HG03135 (cell line): ENCODE measurements around the gene NEK7.

Experiments used
- ATAC-seq: cut with Tn5 transposase; IDR thresholded peaks from one replicate; pipeline ENCODE4 v1.9.1; 2021; ENCODE audit warnings: mild to moderate bottlenecking, moderate library complexity; ENCODE audit not compliant: unreplicated experiment

The NEK7 gene

GRCh38 chr1:198246337-198246736 lies 89.5 kb downstream of the NEK7 start:
- ATAC-seq, result no peak

- peak; percentile 73 for ATAC-seq
These were observed 96.5 kb downstream of the NEK7 start for GRCh38 chr1:198253259-198253658.

DNA sequence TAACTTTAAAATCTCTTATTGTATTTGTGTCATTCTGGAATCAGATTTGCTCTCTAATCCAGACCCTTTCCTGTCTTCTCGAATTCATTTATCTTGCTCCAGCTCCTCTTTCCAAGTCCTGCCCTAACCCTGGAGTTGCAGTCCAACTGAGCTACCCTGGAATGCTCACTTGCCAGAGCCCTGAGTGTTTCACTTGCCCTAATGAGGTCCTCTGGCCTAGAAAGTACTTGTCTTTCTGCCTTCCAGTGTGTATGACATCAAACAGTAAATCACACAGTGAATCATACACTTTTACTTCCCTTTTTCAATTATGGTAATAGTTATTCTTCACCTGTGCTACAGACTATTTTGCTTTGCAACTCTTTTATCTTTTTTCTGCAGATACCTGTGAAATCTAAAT lies 96.9 kb downstream of the NEK7 start:
- ATAC-seq, result peak; percentile 97

GRCh38 chr1:198254521-198254920 lies 97.7 kb downstream of the NEK7 start:
- no peak for ATAC-seq

DNA sequence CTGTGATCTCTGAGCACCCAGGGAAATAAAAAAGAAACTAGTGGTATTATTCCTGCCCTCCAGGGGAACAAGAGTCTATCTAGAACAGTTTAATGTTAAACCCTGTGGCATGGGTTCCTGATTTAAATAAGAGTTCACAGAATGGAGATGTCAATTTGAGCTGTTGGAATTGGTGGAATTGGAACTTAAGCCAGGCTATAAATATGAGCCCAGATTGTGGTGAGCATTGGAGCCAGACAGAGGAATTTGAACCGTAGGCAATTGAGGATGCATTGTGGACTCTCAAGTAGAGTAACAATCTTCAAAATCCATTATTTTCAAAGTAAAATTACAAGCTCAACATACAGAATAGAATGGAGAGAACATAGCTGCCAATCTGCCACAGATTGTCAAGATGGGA lies 98.2 kb downstream of the NEK7 start:
- ATAC-seq, result no peak

DNA sequence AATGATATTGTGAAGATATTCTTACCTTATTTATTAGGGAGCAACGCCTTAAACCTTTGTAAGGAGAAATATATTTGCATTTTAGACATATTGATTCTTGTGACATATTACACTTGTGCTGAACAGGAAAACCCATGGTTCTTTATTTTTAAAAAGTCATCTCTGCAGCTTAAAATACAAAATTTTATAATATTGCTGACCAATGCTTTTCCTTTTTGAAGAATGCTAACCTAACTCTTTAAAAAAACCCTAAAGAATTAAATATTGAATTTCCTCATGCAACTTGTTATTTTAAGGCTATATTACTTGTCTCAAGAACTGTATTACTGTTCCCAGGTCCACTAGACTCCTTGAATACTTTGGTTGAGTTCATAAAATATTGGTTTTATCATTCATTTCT lies 99.0 kb downstream of the NEK7 start:
- no peak for ATAC-seq

- ATAC-seq, result no peak
These were observed 101.7 kb downstream of the NEK7 start for GRCh38 chr1:198258491-198258890.

- ATAC-seq, result no peak
These were observed 102.7 kb downstream of the NEK7 start for GRCh38 chr1:198259333-198260074.

DNA sequence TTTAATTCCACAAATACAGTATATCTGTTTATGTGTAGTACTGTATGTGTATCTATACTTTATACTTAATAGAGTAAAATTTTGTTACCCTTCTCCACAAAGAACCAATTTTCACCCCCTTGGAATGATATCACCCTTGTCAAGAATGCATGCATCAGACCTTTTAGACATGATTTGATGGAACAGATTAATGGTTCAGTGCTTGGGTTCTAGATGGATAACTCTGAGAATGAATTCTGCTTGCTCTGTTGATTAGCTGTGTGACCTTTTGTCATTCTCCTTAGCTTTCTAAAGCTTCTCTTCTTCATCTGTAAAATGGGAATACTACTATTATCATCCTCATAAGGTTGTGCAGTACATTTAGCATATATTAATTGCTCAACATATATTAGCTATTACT lies 105.1 kb downstream of the NEK7 start:
- ATAC-seq, result no peak

- no peak for ATAC-seq
These were observed 106.4 kb downstream of the NEK7 start for GRCh38 chr1:198263186-198263585.

- ATAC-seq, result no peak
These were observed 107.5 kb downstream of the NEK7 start for GRCh38 chr1:198264282-198264681.

DNA sequence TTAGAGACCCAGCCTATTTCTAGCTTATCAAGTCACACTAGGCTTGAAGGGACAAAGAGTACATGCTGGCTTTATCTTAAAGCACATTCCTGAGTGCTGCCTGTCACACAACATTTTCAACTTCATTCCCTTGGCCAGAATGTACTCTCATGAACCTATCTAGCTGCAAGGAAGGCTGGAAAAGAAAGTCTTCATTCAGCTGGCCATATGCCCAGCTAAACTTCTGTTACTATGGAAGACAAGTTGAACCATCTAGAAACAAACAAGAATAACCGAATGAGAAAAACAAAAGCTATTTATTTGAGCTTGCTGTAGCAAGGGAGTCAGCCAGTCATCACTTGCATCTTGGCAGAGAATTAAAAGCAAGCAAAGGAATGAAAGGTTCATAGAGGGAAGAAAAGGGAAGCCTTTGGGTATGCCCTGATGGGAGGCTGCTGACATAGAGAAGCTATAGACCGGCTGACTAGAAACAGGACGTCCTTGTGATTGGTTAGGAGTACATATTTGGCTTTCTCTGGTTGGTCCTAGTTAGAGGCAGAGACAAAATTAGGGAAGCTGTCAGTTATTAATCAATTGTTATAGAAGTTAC lies 108.4 kb downstream of the NEK7 start:
- ATAC-seq, result no peak

DNA sequence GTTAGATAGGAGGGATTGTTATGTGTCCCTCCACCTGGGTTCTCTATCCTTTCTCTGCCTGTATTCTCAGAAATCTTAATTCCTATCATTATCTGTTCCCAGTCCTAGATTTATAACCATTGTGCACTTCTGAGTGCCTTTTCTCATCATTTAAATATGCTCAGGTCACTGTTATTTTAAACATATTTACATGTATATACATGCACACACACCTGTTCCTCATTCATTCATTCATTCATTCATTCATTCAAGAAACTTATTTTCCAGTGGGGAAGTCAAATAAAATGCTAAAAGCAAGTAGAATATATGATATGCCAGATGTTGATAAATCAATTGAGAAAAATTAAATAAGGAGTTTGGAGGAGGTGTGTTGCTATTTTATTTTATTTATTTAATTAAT lies 110.3 kb downstream of the NEK7 start:
- ATAC-seq, result no peak

DNA sequence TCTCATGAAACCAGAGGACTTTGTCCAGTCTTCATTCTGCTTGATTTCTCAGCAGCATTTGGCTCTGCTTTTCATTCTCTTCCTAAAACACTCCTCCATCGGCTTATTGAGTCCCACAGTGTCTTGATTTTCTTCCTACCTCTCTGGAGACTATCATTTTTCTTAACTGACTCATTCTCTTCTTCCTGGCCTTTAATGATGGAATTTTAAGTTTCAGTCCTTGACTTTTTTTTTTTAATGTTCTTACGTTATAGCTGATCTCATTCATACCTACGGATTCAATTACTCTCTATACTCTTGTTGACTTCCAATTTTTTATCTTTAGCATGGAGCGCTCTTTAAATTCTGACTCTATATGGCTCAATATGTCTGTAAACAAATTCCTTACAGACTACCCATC lies 111.1 kb downstream of the NEK7 start:
- ATAC-seq, result no peak

GRCh38 chr1:198268784-198269645 lies 112.2 kb downstream of the NEK7 start:
- no peak for ATAC-seq

DNA sequence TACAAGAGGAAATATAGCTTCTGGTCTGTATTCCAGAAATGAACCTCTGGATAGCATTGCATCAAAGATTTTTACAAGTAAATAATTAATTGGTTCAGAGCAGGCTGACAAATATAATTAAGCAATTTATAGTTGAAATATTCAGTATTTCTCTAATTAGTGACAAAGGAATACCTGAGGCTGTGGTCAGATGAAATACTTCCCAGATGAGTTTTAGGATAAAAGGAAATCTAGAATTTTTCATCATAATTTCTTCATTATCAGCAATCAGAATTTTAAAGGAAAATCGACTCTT lies 112.8 kb downstream of the NEK7 start:
- no peak for ATAC-seq

- no peak for ATAC-seq
These were observed 113.6 kb downstream of the NEK7 start for GRCh38 chr1:198270273-198270828.

- ATAC-seq, result no peak
These were observed 114.7 kb downstream of the NEK7 start for GRCh38 chr1:198271467-198271866.

DNA sequence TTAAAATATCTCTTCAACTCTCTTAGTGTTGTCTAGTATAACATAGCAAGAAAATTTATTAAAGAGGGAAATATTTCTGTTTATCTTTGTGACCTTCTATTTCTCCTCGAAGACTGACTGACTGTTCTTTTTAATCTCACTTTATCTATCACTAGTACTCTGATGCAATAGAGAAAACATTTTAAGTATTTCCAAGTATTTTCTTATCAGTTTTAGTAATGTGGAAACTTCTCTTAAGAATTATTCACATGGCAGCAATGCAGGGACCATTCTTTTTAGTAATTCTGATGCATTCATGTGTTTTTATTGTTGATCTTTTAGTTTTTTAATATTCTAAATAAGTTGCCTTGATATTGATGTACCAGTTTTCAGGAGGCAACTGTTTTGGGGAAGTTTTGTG lies 115.7 kb downstream of the NEK7 start:
- no peak for ATAC-seq

- ATAC-seq, result no peak
These were observed 117.0 kb downstream of the NEK7 start for GRCh38 chr1:198273748-198274295.

- ATAC-seq, result no peak
These were observed 118.8 kb downstream of the NEK7 start for GRCh38 chr1:198275597-198275996.
